ENCODE measurements around the gene TTC39C. TPM values are rescaled to one million over a fixed set of nuclear protein-coding genes. Genes with fewer than 3 reads are reported as not detected.

The TTC39C gene
- total and polyA plus RNA-seq, 7 donors: 2.3 to 36.9 (median 27.0) TPM

DNA sequence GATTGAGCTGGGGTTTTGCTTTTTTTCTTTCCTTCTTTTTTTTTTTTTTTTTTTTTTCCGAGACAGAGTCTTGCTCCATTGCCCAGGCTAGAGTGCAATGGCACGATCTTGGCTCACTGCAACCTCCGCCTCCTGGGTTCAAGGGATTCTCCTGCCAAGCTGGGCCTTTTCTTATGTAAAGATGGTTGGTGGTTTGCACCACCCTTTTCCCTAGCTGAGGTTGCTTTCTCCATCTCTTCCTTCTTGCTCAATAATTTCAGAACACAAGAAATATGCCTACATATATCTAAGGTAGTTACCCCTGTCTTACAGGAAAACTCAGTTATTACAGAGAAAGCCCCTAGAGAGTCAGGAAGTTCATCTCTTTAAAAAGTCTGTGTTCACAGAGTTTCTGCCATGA is 7.0 kb downstream of the TTC39C start:
- Histone ChIP-seq H3K36me3 (peaks cover 0 to 8% (median 0%) of the 10 kb centered on the region in 4 donors), H3K9me3 (no peaks in the 10 kb centered on the region), H3K27ac (no peak overlapping the region), H3K27me3 (no peaks in the 10 kb centered on the region), H3K4me3 (no peak overlapping the region), H3K4me1 (peaks cover 0 to 7% (median 4%) of the 10 kb centered on the region in 4 donors)
- 78 to 86% methylated on average over 3 of the region's 3 CpGs for WGBS, 2 donors
- intact Hi-C loops (cut with DNase I): no loop called here
- DNase-seq: no peak
- TF ChIP-seq, protein P1, sequence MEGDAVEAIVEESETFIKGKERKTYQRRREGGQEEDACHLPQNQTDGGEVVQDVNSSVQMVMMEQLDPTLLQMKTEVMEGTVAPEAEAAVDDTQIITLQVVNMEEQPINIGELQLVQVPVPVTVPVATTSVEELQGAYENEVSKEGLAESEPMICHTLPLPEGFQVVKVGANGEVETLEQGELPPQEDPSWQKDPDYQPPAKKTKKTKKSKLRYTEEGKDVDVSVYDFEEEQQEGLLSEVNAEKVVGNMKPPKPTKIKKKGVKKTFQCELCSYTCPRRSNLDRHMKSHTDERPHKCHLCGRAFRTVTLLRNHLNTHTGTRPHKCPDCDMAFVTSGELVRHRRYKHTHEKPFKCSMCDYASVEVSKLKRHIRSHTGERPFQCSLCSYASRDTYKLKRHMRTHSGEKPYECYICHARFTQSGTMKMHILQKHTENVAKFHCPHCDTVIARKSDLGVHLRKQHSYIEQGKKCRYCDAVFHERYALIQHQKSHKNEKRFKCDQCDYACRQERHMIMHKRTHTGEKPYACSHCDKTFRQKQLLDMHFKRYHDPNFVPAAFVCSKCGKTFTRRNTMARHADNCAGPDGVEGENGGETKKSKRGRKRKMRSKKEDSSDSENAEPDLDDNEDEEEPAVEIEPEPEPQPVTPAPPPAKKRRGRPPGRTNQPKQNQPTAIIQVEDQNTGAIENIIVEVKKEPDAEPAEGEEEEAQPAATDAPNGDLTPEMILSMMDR (IDR thresholded peaks at IDR 0.05): no peak
- TF ChIP-seq EP300 (IDR thresholded peaks at IDR 0.05) (no peak), POLR2AphosphoS5 (IDR thresholded peaks at IDR 0.05) (no peak), POLR2A (IDR thresholded peaks at IDR 0.05) (no peak)

DNA sequence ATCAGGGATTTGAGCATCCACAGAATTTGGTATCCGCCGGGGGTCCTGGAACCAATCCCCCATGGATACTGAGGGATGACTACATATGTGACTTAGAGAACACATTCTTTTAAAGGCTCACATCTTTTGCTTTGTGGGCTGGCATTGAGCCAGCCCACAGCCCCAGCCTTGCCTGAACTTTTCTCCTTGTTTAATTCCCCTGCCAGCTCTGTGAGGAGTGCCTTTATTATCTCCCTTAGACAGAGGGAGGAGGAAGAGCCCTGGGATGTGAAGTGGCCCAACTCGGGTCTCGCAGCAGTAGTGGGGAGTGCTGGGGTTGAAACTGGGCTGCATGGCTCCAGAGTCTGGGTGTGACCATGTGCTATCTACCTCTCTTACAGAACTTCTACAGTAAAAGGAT is 7.6 kb downstream of the TTC39C start:
- H3K4me1 ChIP-seq: peaks cover 0 to 10% (median 3%) of the 10 kb centered on the region in 4 donors
- H3K4me3 ChIP-seq: no peak overlapping the region
- H3K36me3 ChIP-seq: peaks cover 0 to 8% (median 0%) of the 10 kb centered on the region in 4 donors
- no peaks in the 10 kb centered on the region for H3K9me3 ChIP-seq
- WGBS, 2 donors: 66 to 70% methylated on average over 4 of the region's 4 CpGs
- intact Hi-C loops (cut with DNase I): no loop called here
- TF ChIP-seq POLR2A (IDR thresholded peaks at IDR 0.05) (no peak), POLR2AphosphoS5 (IDR thresholded peaks at IDR 0.05) (no peak), EP300 (IDR thresholded peaks at IDR 0.05) (no peak)
- TF ChIP-seq, protein P1 (IDR thresholded peaks at IDR 0.05): no peak
- DNase-seq: no peak
- H3K27me3 ChIP-seq: no peaks in the 10 kb centered on the region
- no peak overlapping the region for H3K27ac ChIP-seq

DNA sequence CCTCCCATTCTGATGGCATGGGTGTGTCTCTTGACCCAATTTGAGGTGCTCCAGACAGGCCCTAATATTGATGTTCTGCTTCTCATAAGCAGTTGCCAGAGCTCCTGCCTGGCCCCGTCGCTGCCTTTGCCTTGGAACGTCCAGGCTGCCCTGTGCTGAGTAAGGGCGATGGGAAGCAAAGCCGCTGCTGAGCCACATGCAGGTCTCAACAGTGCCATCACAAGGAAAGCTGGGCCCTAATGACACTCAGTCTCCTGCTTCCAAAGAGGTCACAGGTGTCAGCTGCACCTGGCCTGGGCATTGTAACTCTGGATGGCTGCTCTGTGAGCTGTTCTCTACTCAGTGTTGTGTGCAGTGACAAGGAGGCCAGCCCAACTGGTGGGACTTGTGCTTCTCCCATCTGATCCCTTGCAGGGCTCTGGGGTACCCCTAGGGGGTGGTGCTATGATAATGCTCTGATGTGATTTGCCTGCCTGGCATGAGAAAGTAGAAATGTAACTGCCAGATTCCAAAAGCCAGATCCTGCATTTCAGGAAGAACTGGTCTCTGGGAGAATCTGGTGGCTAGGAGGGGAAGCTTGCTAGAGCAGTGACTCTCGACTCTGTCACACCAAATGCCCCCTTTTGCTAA is 8.7 kb downstream of the TTC39C start:
- H3K4me3 ChIP-seq: no peak overlapping the region
- TF ChIP-seq POLR2A (IDR thresholded peaks at IDR 0.05) (no peak), POLR2AphosphoS5 (IDR thresholded peaks at IDR 0.05) (no peak), EP300 (IDR thresholded peaks at IDR 0.05) (no peak)
- TF ChIP-seq, protein P1 (IDR thresholded peaks at IDR 0.05): no peak
- H3K9me3 ChIP-seq: no peaks in the 10 kb centered on the region
- WGBS, 2 donors: 90 to 95% methylated on average over 6 of the region's 6 CpGs
- H3K27ac ChIP-seq: no peak overlapping the region
- DNase-seq: no peak
- H3K27me3 ChIP-seq: no peaks in the 10 kb centered on the region
- intact Hi-C loops (cut with DNase I): no loop called here
- peaks cover 0 to 15% (median 3%) of the 10 kb centered on the region in 4 donors for H3K4me1 ChIP-seq
- peaks cover 0 to 8% (median 0%) of the 10 kb centered on the region in 4 donors for H3K36me3 ChIP-seq

DNA sequence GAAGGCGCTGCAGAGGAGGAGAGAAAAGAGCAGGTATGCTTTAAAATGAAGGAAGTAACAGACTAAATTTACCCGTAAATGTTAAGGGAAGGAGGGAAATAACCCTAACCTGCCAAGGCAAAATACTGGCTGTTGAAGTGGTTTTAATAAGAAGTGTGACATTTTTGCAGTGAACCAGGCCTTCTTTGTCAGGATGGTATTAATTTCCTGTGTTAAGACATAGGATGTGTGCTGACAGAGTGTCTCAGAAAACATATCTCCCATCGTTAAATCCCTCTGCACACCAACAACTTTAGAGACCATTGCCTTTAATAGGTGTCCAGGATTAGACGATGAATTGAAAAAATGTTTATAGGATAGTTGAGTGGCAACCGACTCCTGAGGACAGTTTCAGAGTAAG is 9.9 kb downstream of the TTC39C start:
- no peak overlapping the region for H3K4me3 ChIP-seq
- H3K36me3 ChIP-seq: peaks cover 0 to 8% (median 0%) of the 10 kb centered on the region in 4 donors
- TF ChIP-seq POLR2A (IDR thresholded peaks at IDR 0.05): no peak
- TF ChIP-seq, protein P1 (IDR thresholded peaks at IDR 0.05): no peak
- TF ChIP-seq POLR2AphosphoS5 (IDR thresholded peaks at IDR 0.05): no peak
- no peak for TF ChIP-seq EP300 (IDR thresholded peaks at IDR 0.05)
- H3K27me3 ChIP-seq: no peaks in the 10 kb centered on the region
- no peaks in the 10 kb centered on the region for H3K9me3 ChIP-seq
- no peak for DNase-seq
- H3K4me1 ChIP-seq: peaks cover 0 to 15% (median 3%) of the 10 kb centered on the region in 4 donors
- WGBS, 2 donors: 85 to 92% methylated on average over 5 of the region's 5 CpGs
- no peak overlapping the region for H3K27ac ChIP-seq
- intact Hi-C loops (cut with DNase I): no loop called here
